Gastrocnemius medialis (tissue), 4 donors: ENCODE measurements around the gene LAMA2. TPM values are rescaled to one million over a fixed set of nuclear protein-coding genes. Genes with fewer than 3 reads are reported as not detected.
A peak's percentile ranks its signal among the peaks of the same experiment; 100 is the strongest.

Source experiments
- ATAC-seq, 2 donors: fragments of 150-250 bp; one replicate each; pipeline ENCODE4 v1.9.1; 2016
- DNase-seq, 2 donors: peaks; one replicate each; pipeline ENCODE4 v3.0.0-alpha.2; 2019
- H3K27ac ChIP-seq, 4 donors: fragments of 200-600 bp; sonication (generic); 1 replicate in 1 of 4; 2 replicates in 3 of 4; pipeline ENCODE4 v1.5.1; 2016 to 2018; ENCODE audit warnings: mild to moderate bottlenecking in 2 of 4, moderate library complexity in 1 of 4
- H3K27me3 ChIP-seq, 3 donors: fragments of 200-600 bp; sonication (generic) in 2 of 3; 1 replicate in 1 of 3; 2 replicates in 2 of 3; pipeline versions ENCODE4 v1.5.1 to v1.6.0; 2016 to 2019; ENCODE audit warnings: mild to moderate bottlenecking in 1 of 3, moderate library complexity in 1 of 3
- H3K36me3 ChIP-seq, 2 donors: fragments of 200-600 bp; sonication (generic) in 1 of 2; one replicate each; pipeline ENCODE4 v1.5.1; 2017 to 2018
- H3K4me1 ChIP-seq, 2 donors: fragments of 200-600 bp; sonication (generic) in 1 of 2; one replicate each; pipeline ENCODE4 v1.5.1; 2016 to 2017; ENCODE audit warnings: mild to moderate bottlenecking in 2 of 2
- H3K4me3 ChIP-seq, 4 donors: fragments of 200-600 bp; sonication (generic) in 3 of 4; 1 replicate in 1 of 4; 2 replicates in 3 of 4; pipeline ENCODE4 v1.5.1; 2016 to 2019; ENCODE audit warnings: mild to moderate bottlenecking in 2 of 4
- H3K9me3 ChIP-seq, 3 donors: fragments of 200-600 bp; sonication (generic) in 2 of 3; 1 replicate in 1 of 3; 2 replicates in 2 of 3; pipeline ENCODE4 v1.5.1; 2016 to 2019
- CTCF ChIP-seq, 5 experiments: fragments of 450-650 bp in 3 of 5; fragments of 200-600 bp in 2 of 5; sonication (generic) in 2 of 5; IDR thresholded peaks in 4 of 5; conservative IDR thresholded peaks in 1 of 5; 1 replicate in 4 of 5; 2 replicates in 1 of 5; pipeline ENCODE4 v1.5.1; 2016 to 2019; ENCODE audit warnings: antibody characterized with exemption in 5 of 5, mild to moderate bottlenecking in 3 of 5, moderate library complexity in 3 of 5
- POLR2A ChIP-seq, 2 donors: fragments of 450-650 bp; IDR thresholded peaks; one replicate each; pipeline ENCODE4 v1.6.1; 2017; ENCODE audit warnings: antibody characterized with exemption in 2 of 2, mild to moderate bottlenecking in 2 of 2, moderate library complexity in 2 of 2
- in situ Hi-C, 4 donors: fragments of 200-750 bp; cut with MboI; loops; one replicate each; pipeline versions ENCODE4 v1.15.0 to v1.8.0; 2017; ENCODE audit warnings: low sequenced_read_pairs in 4 of 4
- intact Hi-C: fragments of 100-400 bp; cut with DNase I; formaldehyde crosslinking; loops from one replicate; pipeline ENCODE4 v1.15.1; 2023; ENCODE audit warnings: low total_unique reads
- total RNA-seq, 4 donors: library from RNA; depleted of rRNA; stranded (reverse); fragments of >200 nt; gene quantifications; one replicate each; pipeline versions ENCODE4 v1.1.0 to v1.2.3, GENCODE V29; 2016

The LAMA2 gene
- total RNA-seq, 4 donors from 2014 or later: 52.9 to 113 (median 71.3) TPM

- in situ Hi-C loops: loop anchor here in 2 of 4 donors (25.0 kb wide), 1 partner anchor 261 kb away; no protein-coding TSS in a partner anchor
- no peak overlapping the region for H3K4me3 ChIP-seq
These were observed 593.3 kb downstream of the LAMA2 start for GRCh38 chr6:129476248-129476564.

GRCh38 chr6:129476810-129477209 is 593.9 kb downstream of the LAMA2 start:
- no peaks in the 10 kb centered on the region for H3K27me3 ChIP-seq
- no peaks in the 10 kb centered on the region for H3K36me3 ChIP-seq
- in situ Hi-C loops: loop anchor here in 2 of 4 donors (25.0 kb wide), 1 partner anchor 260 kb away; no protein-coding TSS in a partner anchor

More at GRCh38 chr6:129476248-129476564, 593.3 kb downstream of the LAMA2 start:
- no peaks in the 10 kb centered on the region for H3K9me3 ChIP-seq
- no peak overlapping the region for H3K27ac ChIP-seq
- TF ChIP-seq POLR2A (IDR thresholded peaks at IDR 0.05) (no peak), CTCF (IDR thresholded peaks at IDR 0.05 in 4 of 5, conservative IDR thresholded peaks at IDR 0.05 in 1 of 5) (no peak)
- intact Hi-C loops: no loop called here
- H3K36me3 ChIP-seq: no peaks in the 10 kb centered on the region
- H3K4me1 ChIP-seq: no peaks in the 10 kb centered on the region
- ATAC-seq (no peak), DNase-seq (no peak)
- H3K27me3 ChIP-seq: no peaks in the 10 kb centered on the region

GRCh38 chr6:129478379-129478778 is 595.4 kb downstream of the LAMA2 start:
- TF ChIP-seq POLR2A (IDR thresholded peaks at IDR 0.05) (no peak), CTCF (IDR thresholded peaks at IDR 0.05 in 4 of 5, conservative IDR thresholded peaks at IDR 0.05 in 1 of 5) (no peak)
- Histone ChIP-seq H3K27me3 (no peaks in the 10 kb centered on the region), H3K4me3 (no peak overlapping the region), H3K36me3 (no peaks in the 10 kb centered on the region), H3K4me1 (no peaks in the 10 kb centered on the region), H3K27ac (no peak overlapping the region), H3K9me3 (no peaks in the 10 kb centered on the region)
- in situ Hi-C loops: loop anchor here in 2 of 4 donors (25.0 kb wide), 1 partner anchor 259 kb away; no protein-coding TSS in a partner anchor
- intact Hi-C loops: no loop called here
- no peak for DNase-seq
- peak in 1 of 2 donors; percentile 12 for ATAC-seq

More at GRCh38 chr6:129476810-129477209, 593.9 kb downstream of the LAMA2 start:
- TF ChIP-seq POLR2A (IDR thresholded peaks at IDR 0.05) (no peak), CTCF (IDR thresholded peaks at IDR 0.05 in 4 of 5, conservative IDR thresholded peaks at IDR 0.05 in 1 of 5) (no peak)
- no peaks in the 10 kb centered on the region for H3K4me1 ChIP-seq
- ATAC-seq: no peak
- H3K4me3 ChIP-seq: no peak overlapping the region
- no peak for DNase-seq
- intact Hi-C loops: no loop called here
- H3K9me3 ChIP-seq: no peaks in the 10 kb centered on the region
- H3K27ac ChIP-seq: no peak overlapping the region

GRCh38 chr6:129481706-129482105 is 598.8 kb downstream of the LAMA2 start:
- no peaks in the 10 kb centered on the region for H3K36me3 ChIP-seq
- in situ Hi-C loops (loop anchor here in 2 of 4 donors (25.0 kb wide), 1 partner anchor 256 kb away; no protein-coding TSS in a partner anchor), intact Hi-C loops (no loop called here)
- no peak overlapping the region for H3K27ac ChIP-seq
- ATAC-seq (no peak), DNase-seq (no peak)
- no peaks in the 10 kb centered on the region for H3K27me3 ChIP-seq
- no peak overlapping the region for H3K4me3 ChIP-seq
- TF ChIP-seq CTCF (IDR thresholded peaks at IDR 0.05 in 4 of 5, conservative IDR thresholded peaks at IDR 0.05 in 1 of 5) (no peak), POLR2A (IDR thresholded peaks at IDR 0.05) (no peak)
- H3K4me1 ChIP-seq: no peaks in the 10 kb centered on the region
- no peaks in the 10 kb centered on the region for H3K9me3 ChIP-seq

DNA sequence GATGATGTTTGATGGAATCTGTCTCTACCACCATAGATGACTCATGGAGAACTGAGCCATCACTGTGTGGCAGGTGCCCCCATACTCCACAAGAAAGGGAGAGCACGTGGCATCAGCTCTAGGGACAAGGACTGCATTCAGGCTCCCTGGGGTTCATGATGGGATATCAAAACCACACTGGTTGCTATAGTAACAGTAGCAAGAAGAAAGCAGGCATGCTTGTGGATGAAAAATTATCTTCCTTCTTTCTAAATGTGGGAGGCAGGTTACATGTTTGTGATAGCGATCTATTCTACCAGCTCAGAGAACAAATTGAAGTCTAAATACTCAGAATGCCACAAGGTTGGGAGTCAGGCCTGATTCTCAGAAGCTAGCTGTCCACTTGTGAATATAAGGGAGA is 602.8 kb downstream of the LAMA2 start:
- no peak overlapping the region for H3K4me3 ChIP-seq
- H3K27ac ChIP-seq: no peak overlapping the region
- H3K36me3 ChIP-seq: no peaks in the 10 kb centered on the region
- no peaks in the 10 kb centered on the region for H3K27me3 ChIP-seq
- peaks cover 17 to 24% of the 10 kb centered on the region in 2 donors for H3K4me1 ChIP-seq
- H3K9me3 ChIP-seq: no peaks in the 10 kb centered on the region
- ATAC-seq: no peak
- no peak for DNase-seq
- TF ChIP-seq POLR2A (IDR thresholded peaks at IDR 0.05) (no peak), CTCF (IDR thresholded peaks at IDR 0.05 in 4 of 5, conservative IDR thresholded peaks at IDR 0.05 in 1 of 5) (no peak)
- in situ Hi-C loops: loop anchor here in 2 of 4 donors (25.0 kb wide), 1 partner anchor 252 kb away; no protein-coding TSS in a partner anchor
- intact Hi-C loops: no loop called here
